ENCODE measurements around the gene TMEM161A. TPM values are rescaled to one million over a fixed set of nuclear protein-coding genes. Genes with fewer than 3 reads are reported as not detected.

TMEM161A gene
- total RNA-seq, 2 donors from 2014 or later = 17.6 to 33.6 TPM

DNA sequence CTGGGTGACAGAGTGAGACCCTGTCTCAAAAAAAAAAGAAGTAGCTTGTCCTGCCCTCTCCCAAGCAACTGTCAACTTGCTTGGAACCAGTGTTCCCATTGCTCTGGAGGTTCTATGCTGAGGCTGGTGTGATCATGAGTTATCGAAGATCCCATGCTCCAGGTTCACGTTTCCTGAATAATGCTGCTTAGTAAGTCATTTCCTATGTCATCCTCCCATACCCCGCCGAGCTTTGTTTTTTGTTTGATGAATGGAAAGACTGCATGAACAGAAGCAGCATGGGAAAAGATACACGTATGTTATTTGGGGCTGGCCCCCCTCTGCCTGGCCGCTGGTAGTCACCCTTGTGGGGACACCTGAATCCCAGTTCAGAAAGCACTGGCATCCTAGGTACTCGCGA is 63.2 kb downstream of the TMEM161A start:
- Histone ChIP-seq H3K27me3 (no peaks in the 10 kb centered on the region), H3K9ac (ENCODE audit: low read depth in 2 of 2, low read length in 2 of 2) (no peak overlapping the region), H3K9me3 (no peaks in the 10 kb centered on the region), H3K4me1 (no peaks in the 10 kb centered on the region), H3K27ac (no peak overlapping the region), H3K36me3 (no peaks in the 10 kb centered on the region), H3K4me3 (no peak overlapping the region)
- intact Hi-C loops (cut with DNase I) = no loop called here
- DNase-seq = no peak
- TF ChIP-seq, protein P1, sequence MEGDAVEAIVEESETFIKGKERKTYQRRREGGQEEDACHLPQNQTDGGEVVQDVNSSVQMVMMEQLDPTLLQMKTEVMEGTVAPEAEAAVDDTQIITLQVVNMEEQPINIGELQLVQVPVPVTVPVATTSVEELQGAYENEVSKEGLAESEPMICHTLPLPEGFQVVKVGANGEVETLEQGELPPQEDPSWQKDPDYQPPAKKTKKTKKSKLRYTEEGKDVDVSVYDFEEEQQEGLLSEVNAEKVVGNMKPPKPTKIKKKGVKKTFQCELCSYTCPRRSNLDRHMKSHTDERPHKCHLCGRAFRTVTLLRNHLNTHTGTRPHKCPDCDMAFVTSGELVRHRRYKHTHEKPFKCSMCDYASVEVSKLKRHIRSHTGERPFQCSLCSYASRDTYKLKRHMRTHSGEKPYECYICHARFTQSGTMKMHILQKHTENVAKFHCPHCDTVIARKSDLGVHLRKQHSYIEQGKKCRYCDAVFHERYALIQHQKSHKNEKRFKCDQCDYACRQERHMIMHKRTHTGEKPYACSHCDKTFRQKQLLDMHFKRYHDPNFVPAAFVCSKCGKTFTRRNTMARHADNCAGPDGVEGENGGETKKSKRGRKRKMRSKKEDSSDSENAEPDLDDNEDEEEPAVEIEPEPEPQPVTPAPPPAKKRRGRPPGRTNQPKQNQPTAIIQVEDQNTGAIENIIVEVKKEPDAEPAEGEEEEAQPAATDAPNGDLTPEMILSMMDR (IDR thresholded peaks at IDR 0.05) = no peak

DNA sequence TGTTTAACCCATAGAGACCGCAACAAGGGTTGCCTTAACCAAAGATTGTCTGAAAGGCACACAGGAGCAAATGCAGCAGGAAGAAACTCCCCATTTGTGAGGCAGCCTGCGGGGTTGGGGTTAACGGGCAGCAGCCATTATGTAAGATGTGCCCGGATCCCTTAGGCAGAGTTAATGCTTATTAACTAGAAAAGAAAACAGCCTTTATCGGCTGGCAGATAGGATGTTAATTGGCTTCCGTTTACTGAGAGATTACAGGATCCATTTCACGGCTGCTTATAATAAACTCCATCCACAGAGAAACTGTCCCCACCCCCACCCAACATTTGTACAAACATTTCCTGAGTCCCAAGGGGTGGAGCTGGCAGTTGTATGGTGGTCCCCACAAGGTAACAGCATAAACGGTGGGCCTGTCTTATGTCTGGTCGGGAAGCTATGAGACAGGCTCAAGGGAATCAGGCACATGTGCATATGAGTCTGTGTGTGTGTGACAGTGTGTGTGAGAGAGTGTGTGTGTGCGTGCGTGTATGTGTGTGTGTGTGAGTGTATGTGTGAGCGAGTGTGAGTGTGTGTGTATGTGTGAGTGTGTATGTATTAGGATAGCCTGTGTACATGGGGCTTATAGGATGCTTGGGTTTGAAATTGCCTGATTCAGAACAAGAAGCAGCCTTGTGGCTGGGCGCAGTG is 63.9 kb downstream of the TMEM161A start:
- intact Hi-C loops (cut with DNase I) = no loop called here
- no peak for DNase-seq
- Histone ChIP-seq H3K36me3 (no peaks in the 10 kb centered on the region), H3K9ac (ENCODE audit: low read depth in 2 of 2, low read length in 2 of 2) (no peak overlapping the region), H3K27ac (no peak overlapping the region), H3K27me3 (no peaks in the 10 kb centered on the region), H3K9me3 (no peaks in the 10 kb centered on the region), H3K4me1 (no peaks in the 10 kb centered on the region), H3K4me3 (no peak overlapping the region)
- TF ChIP-seq, protein P1 (IDR thresholded peaks at IDR 0.05) = no peak

DNA sequence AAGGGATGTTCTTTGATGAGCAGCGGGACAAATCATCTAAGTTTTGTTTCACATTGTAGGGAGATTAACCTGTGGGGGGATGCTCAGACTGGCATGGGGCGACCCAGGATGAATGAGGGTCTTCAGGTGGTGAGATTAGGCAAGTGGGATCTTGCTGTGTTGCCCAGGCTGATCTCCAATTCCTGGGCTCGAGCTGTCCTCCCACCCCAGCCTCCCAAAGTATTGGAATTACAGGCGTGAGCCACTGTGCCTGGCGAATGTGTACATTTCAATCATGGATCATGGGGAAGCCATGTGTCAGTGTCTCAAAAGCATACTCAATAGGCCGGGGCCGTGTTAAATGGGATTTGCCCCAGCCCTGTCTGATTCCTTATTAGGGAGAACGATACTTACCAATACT is 66.4 kb downstream of the TMEM161A start:
- H3K9ac ChIP-seq (ENCODE audit: low read depth in 2 of 2, low read length in 2 of 2) = no peak overlapping the region
- no peaks in the 10 kb centered on the region for H3K4me1 ChIP-seq
- H3K36me3 ChIP-seq = no peaks in the 10 kb centered on the region
- no peak for DNase-seq
- no peaks in the 10 kb centered on the region for H3K27me3 ChIP-seq
- H3K27ac ChIP-seq = no peak overlapping the region
- TF ChIP-seq, protein P1 (IDR thresholded peaks at IDR 0.05) = no peak
- H3K4me3 ChIP-seq = no peak overlapping the region
- no peaks in the 10 kb centered on the region for H3K9me3 ChIP-seq
- intact Hi-C loops (cut with DNase I) = no loop called here

Other genes starting within 250 kb of the TMEM161A start
- gene CERS1, start 242.3 kb downstream of the TMEM161A start, total RNA-seq = under 1 TPM; 0.15 to 0.58 TPM
- 100 to 1,000 TPM; 218 to 295 TPM for gene COPE, start 219.1 kb downstream of the TMEM161A start, total RNA-seq
- 10 to 100 TPM; 31.1 to 57.8 TPM for gene DDX49, start 218.8 kb downstream of the TMEM161A start, total RNA-seq
- 1 to 10 TPM; 1.9 to 5.3 TPM for gene HOMER3, start 197.3 kb downstream of the TMEM161A start, total RNA-seq
- gene SUGP2, start 105.0 kb downstream of the TMEM161A start, total RNA-seq = 10 to 100 TPM; 44.1 to 55.3 TPM
- gene ARMC6, start 104.9 kb downstream of the TMEM161A start, total RNA-seq = 10 to 100 TPM; 15.0 to 29.4 TPM
- gene SLC25A42, start 74.5 kb downstream of the TMEM161A start, total RNA-seq = 1 to 10 TPM; 3.7 to 7.9 TPM
- gene MEF2B, start 31.8 kb upstream of the TMEM161A start, total RNA-seq = 1 to 10 TPM; 1.5 to 3.9 TPM
- 10 to 100 TPM; 27.8 to 27.9 TPM for gene BORCS8, start 53.7 kb upstream of the TMEM161A start, total RNA-seq
- gene RFXANK, start 53.8 kb upstream of the TMEM161A start, total RNA-seq = 10 to 100 TPM; 57.4 to 70.0 TPM
- gene NR2C2AP, start 64.9 kb upstream of the TMEM161A start, total RNA-seq = 10 to 100 TPM in 1 of 2 donors, 1 to 10 TPM in 1; 8.1 to 29.5 TPM
- gene NCAN, start 73.5 kb upstream of the TMEM161A start, total RNA-seq = under 1 TPM in 1 of 2 donors, not detected in 1; 0.05 TPM
- gene TM6SF2, start 134.8 kb upstream of the TMEM161A start, total RNA-seq = 10 to 100 TPM in 1 of 2 donors, 1 to 10 TPM in 1; 3.3 to 11.7 TPM
- 10 to 100 TPM; 33.2 to 54.7 TPM for gene SUGP1, start 182.0 kb upstream of the TMEM161A start, total RNA-seq
- gene MAU2, start 182.4 kb upstream of the TMEM161A start, total RNA-seq = 10 to 100 TPM; 33.5 to 56.7 TPM